ENCODE measurements around the gene OPA1.
A peak's percentile ranks its signal among the peaks of the same experiment; 100 is the strongest.

Gene OPA1

DNA sequence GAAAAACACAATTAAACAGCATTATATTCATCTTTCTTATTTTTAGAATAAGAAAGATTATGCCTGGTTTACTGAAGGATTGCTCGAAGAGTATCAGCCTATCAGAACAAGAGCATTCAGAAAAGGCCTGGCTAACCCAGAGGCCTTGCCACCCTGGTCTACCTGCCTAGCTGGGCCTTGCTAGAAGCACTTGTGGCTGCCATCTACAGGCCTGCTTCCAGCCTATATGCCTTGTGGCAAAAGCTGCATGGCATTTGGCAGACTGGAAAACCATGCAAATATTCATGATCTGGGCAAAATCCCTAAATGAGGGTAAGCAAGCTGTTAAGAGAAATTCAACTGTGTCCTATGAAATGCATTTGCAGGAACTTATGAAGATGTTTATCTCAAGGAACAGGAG, 29.0 kb upstream of the OPA1 start:
- Histone ChIP-seq H3K9me3 (ENCODE audit: control insufficient read depth, insufficient read depth, low read length) (no peaks in the 10 kb centered on the region), H3K4me1 (ENCODE audit: insufficient read depth, low read length) (no peaks in the 10 kb centered on the region), H3K9ac (ENCODE audit: low read depth, low read length) (no peak overlapping the region), H3K36me3 (ENCODE audit: insufficient read depth, low read length) (no peaks in the 10 kb centered on the region)

DNA sequence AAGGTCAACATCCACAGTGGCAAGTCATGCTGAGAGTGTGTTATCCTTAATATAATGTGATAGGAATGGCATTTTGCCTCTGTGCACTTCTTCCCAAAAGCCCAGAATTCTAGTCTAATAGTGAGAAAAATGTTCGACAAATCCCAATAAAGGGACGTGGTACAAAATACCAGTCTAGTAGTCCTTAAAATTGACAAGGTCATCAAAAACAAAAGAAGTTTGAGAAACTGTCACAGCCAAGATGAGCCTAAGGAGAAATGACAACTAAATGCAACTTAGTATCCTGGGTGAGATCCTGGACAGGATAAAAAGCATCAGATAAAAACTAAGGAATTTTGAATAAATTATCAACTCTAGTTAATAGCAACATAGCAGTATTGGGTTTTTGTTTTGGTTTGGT, 23.9 kb upstream of the OPA1 start:
- Histone ChIP-seq H3K9me3 (ENCODE audit: control insufficient read depth, insufficient read depth, low read length) (no peaks in the 10 kb centered on the region), H3K9ac (ENCODE audit: low read depth, low read length) (no peak overlapping the region), H3K4me1 (ENCODE audit: insufficient read depth, low read length) (peaks cover 3% of the 10 kb centered on the region), H3K36me3 (ENCODE audit: insufficient read depth, low read length) (no peaks in the 10 kb centered on the region)

DNA sequence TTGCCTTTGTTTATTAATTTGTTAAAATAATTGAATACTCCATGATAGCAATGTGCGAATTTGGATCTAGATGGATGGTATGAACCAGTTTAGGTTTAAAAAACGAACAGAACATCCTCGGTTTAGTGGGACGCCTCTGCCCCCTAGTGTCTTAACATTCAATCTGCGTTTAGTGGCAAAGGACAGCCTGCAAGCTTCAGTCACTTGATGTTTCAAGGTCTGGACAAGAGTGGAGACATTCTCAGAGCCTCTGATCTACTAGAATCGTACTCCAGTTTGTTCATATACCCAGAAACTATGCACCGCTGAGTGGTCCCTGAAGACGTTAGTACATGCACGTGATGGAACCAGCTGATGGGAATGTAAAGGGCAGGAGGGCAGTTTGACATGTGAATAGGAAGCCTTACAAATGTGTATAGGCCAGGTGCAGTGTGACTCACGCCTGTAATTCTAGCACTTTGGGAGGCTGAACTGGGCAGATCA, 20.5 kb upstream of the OPA1 start:
- no peaks in the 10 kb centered on the region for H3K36me3 ChIP-seq (ENCODE audit: insufficient read depth, low read length)
- no peak overlapping the region for H3K9ac ChIP-seq (ENCODE audit: low read depth, low read length)
- H3K9me3 ChIP-seq (ENCODE audit: control insufficient read depth, insufficient read depth, low read length), result no peaks in the 10 kb centered on the region
- peaks cover 8% of the 10 kb centered on the region for H3K4me1 ChIP-seq (ENCODE audit: insufficient read depth, low read length)

- Histone ChIP-seq H3K9me3 (ENCODE audit: control insufficient read depth, insufficient read depth, low read length) (no peaks in the 10 kb centered on the region), H3K9ac (ENCODE audit: low read depth, low read length) (no peak overlapping the region), H3K4me1 (ENCODE audit: insufficient read depth, low read length) (peaks cover 8% of the 10 kb centered on the region), H3K36me3 (ENCODE audit: insufficient read depth, low read length) (no peaks in the 10 kb centered on the region)
Observed at GRCh38 chr3:193573403-193574191, 19.4 kb upstream of the OPA1 start.

GRCh38 chr3:193574488-193575070, 18.4 kb upstream of the OPA1 start:
- H3K4me1 ChIP-seq (ENCODE audit: insufficient read depth, low read length), result peaks cover 8% of the 10 kb centered on the region
- no peaks in the 10 kb centered on the region for H3K36me3 ChIP-seq (ENCODE audit: insufficient read depth, low read length)
- no peak overlapping the region for H3K9ac ChIP-seq (ENCODE audit: low read depth, low read length)
- H3K9me3 ChIP-seq (ENCODE audit: control insufficient read depth, insufficient read depth, low read length), result no peaks in the 10 kb centered on the region

DNA sequence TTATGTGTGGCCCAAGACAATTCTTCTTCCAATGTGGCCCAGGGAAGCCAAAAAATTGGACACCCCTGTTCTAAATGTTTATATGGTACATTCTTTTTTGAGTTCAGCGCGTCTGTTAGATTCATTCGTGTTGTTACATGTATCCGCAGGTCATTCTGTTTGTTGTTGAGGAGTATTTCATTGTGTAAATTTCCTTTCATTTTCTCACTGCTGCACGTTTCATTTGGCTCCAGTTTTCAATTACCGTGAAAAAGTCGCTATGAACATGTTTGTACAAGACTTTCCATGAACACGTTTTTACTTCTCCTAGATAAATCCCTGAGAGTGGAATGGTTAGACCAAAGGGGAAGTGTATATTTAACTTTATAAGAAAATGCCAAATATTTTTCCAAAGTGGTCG, 7.5 kb upstream of the OPA1 start:
- no peaks in the 10 kb centered on the region for H3K9me3 ChIP-seq (ENCODE audit: control insufficient read depth, insufficient read depth, low read length)
- H3K4me1 ChIP-seq (ENCODE audit: insufficient read depth, low read length), result peaks cover 6% of the 10 kb centered on the region; the same call in 1 of the 2 replicates
- no peaks in the 10 kb centered on the region for H3K36me3 ChIP-seq (ENCODE audit: insufficient read depth, low read length)
- H3K9ac ChIP-seq (ENCODE audit: low read depth, low read length), result no peak overlapping the region

- H3K4me1 ChIP-seq (ENCODE audit: insufficient read depth, low read length), result peaks cover 7% of the 10 kb centered on the region; the same call in 1 of the 2 replicates
Observed at GRCh38 chr3:193586526-193586925, 6.5 kb upstream of the OPA1 start.

DNA sequence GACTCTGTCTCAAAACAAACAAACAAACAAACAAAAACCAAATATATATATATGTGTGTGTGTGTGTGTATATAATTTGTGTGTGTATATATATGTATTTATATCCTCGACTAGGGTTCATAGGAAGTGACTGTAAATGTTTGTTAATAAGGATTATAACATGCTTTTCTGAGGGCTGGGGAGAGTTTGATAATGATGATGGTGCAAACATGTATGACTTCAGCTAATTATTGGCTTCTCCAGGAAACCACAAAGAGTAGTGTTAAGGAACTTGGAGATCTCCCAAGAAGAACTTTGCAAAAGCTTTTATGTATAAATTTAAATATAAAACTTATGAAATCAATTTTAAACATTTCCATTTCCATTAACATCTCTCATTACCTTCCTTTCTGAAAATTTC, 3.9 kb upstream of the OPA1 start:
- no peak overlapping the region for H3K9ac ChIP-seq (ENCODE audit: low read depth, low read length)
- no peaks in the 10 kb centered on the region for H3K36me3 ChIP-seq (ENCODE audit: insufficient read depth, low read length)
- H3K9me3 ChIP-seq (ENCODE audit: control insufficient read depth, insufficient read depth, low read length), result no peaks in the 10 kb centered on the region
- peaks cover 7% of the 10 kb centered on the region; the same call in 1 of the 2 replicates for H3K4me1 ChIP-seq (ENCODE audit: insufficient read depth, low read length)

More at GRCh38 chr3:193586526-193586925, 6.5 kb upstream of the OPA1 start:
- Histone ChIP-seq H3K9ac (ENCODE audit: low read depth, low read length) (no peak overlapping the region), H3K36me3 (ENCODE audit: insufficient read depth, low read length) (no peaks in the 10 kb centered on the region), H3K9me3 (ENCODE audit: control insufficient read depth, insufficient read depth, low read length) (no peaks in the 10 kb centered on the region)

- Histone ChIP-seq H3K9me3 (ENCODE audit: control insufficient read depth, insufficient read depth, low read length) (no peaks in the 10 kb centered on the region), H3K4me1 (ENCODE audit: insufficient read depth, low read length) (peaks cover 7% of the 10 kb centered on the region; the same call in 1 of the 2 replicates), H3K9ac (ENCODE audit: low read depth, low read length) (no peak overlapping the region), H3K36me3 (ENCODE audit: insufficient read depth, low read length) (no peaks in the 10 kb centered on the region)
Observed at GRCh38 chr3:193589616-193590015, 3.4 kb upstream of the OPA1 start.

GRCh38 chr3:193590088-193590856, 2.7 kb upstream of the OPA1 start:
- Histone ChIP-seq H3K4me1 (ENCODE audit: insufficient read depth, low read length) (peaks cover 7% of the 10 kb centered on the region), H3K9me3 (ENCODE audit: control insufficient read depth, insufficient read depth, low read length) (no peaks in the 10 kb centered on the region), H3K36me3 (ENCODE audit: insufficient read depth, low read length) (no peaks in the 10 kb centered on the region), H3K9ac (ENCODE audit: low read depth, low read length) (no peak overlapping the region)

- H3K36me3 ChIP-seq (ENCODE audit: insufficient read depth, low read length), result 0 out of 2 replicates have a peak, but pooled peaks cover 3% of the 10 kb centered on the region
Observed at GRCh38 chr3:193593668-193594030, 641 bp downstream of the OPA1 start.

GRCh38 chr3:193594946-193595689, 2.1 kb downstream of the OPA1 start:
- Histone ChIP-seq H3K36me3 (ENCODE audit: insufficient read depth, low read length) (0 out of 2 replicates have a peak, but pooled peaks cover 3% of the 10 kb centered on the region), H3K4me1 (ENCODE audit: insufficient read depth, low read length) (peaks cover 8% of the 10 kb centered on the region), H3K9me3 (ENCODE audit: control insufficient read depth, insufficient read depth, low read length) (no peaks in the 10 kb centered on the region), H3K9ac (ENCODE audit: low read depth, low read length) (peak overlapping the region; percentile 29; the same call in 1 of the 2 replicates)

More at GRCh38 chr3:193593668-193594030, 641 bp downstream of the OPA1 start:
- H3K4me1 ChIP-seq (ENCODE audit: insufficient read depth, low read length), result peaks cover 11% of the 10 kb centered on the region
- peak overlapping the region; percentile 95 for H3K9ac ChIP-seq (ENCODE audit: low read depth, low read length)
- H3K9me3 ChIP-seq (ENCODE audit: control insufficient read depth, insufficient read depth, low read length), result no peaks in the 10 kb centered on the region

- Histone ChIP-seq H3K9ac (ENCODE audit: low read depth, low read length) (no peak overlapping the region), H3K36me3 (ENCODE audit: insufficient read depth, low read length) (0 out of 2 replicates have a peak, but pooled peaks cover 3% of the 10 kb centered on the region), H3K9me3 (ENCODE audit: control insufficient read depth, insufficient read depth, low read length) (no peaks in the 10 kb centered on the region), H3K4me1 (ENCODE audit: insufficient read depth, low read length) (peaks cover 4% of the 10 kb centered on the region; the same call in 1 of the 2 replicates)
Observed at GRCh38 chr3:193595939-193596487, 3.0 kb downstream of the OPA1 start.
